Measurements from ENCODE around the gene ASMTL. TPM values are rescaled to one million over a fixed set of nuclear protein-coding genes. Genes with fewer than 3 reads are reported as not detected.

ASMTL gene
- total RNA-seq, 1 donor from 2014 or later: 24.5 TPM

GRCh38 chrX:1488745-1489144, 36.0 kb upstream of the ASMTL start:
- H3K27ac Mint-ChIP-seq: peak overlapping the region; percentile 83
- TF ChIP-seq CTCF (IDR thresholded peaks at IDR 0.05; ENCODE audit: unreplicated experiment): no peak
- peaks cover 1% of the 10 kb centered on the region for H3K36me3 Mint-ChIP-seq (ENCODE audit: insufficient read depth)
- peaks cover 5% of the 10 kb centered on the region for H3K9me3 Mint-ChIP-seq (ENCODE audit: low read depth)
- DNase-seq (ENCODE audit: low spot score, unreplicated experiment): no peak
- H3K4me3 Mint-ChIP-seq (ENCODE audit: low read depth): no peak overlapping the region
- H3K27me3 Mint-ChIP-seq: peaks cover 15% of the 10 kb centered on the region
- H3K4me1 Mint-ChIP-seq (ENCODE audit: low read depth): no peaks in the 10 kb centered on the region

GRCh38 chrX:1488141-1488540, 35.4 kb upstream of the ASMTL start:
- Mint-ChIP-seq H3K4me1 (ENCODE audit: low read depth) (no peaks in the 10 kb centered on the region), H3K27ac (peak overlapping the region; percentile 83), H3K4me3 (ENCODE audit: low read depth) (no peak overlapping the region), H3K36me3 (ENCODE audit: insufficient read depth) (peaks cover 1% of the 10 kb centered on the region), H3K27me3 (peaks cover 11% of the 10 kb centered on the region), H3K9me3 (ENCODE audit: low read depth) (peaks cover 5% of the 10 kb centered on the region)
- no peak for TF ChIP-seq CTCF (IDR thresholded peaks at IDR 0.05; ENCODE audit: unreplicated experiment)
- DNase-seq (ENCODE audit: low spot score, unreplicated experiment): no peak

GRCh38 chrX:1487401-1487800, 34.7 kb upstream of the ASMTL start:
- Mint-ChIP-seq H3K4me1 (ENCODE audit: low read depth) (no peaks in the 10 kb centered on the region), H3K27ac (no peak overlapping the region), H3K27me3 (peaks cover 7% of the 10 kb centered on the region), H3K9me3 (ENCODE audit: low read depth) (peaks cover 5% of the 10 kb centered on the region), H3K4me3 (ENCODE audit: low read depth) (no peak overlapping the region), H3K36me3 (ENCODE audit: insufficient read depth) (peaks cover 1% of the 10 kb centered on the region)
- DNase-seq (ENCODE audit: low spot score, unreplicated experiment): no peak
- TF ChIP-seq CTCF (IDR thresholded peaks at IDR 0.05; ENCODE audit: unreplicated experiment): no peak

- H3K9me3 Mint-ChIP-seq (ENCODE audit: low read depth): peaks cover 5% of the 10 kb centered on the region
- peaks cover 1% of the 10 kb centered on the region for H3K4me1 Mint-ChIP-seq (ENCODE audit: low read depth)
- H3K27ac Mint-ChIP-seq: peak overlapping the region; percentile 11
- peaks cover 11% of the 10 kb centered on the region for H3K27me3 Mint-ChIP-seq
- TF ChIP-seq CTCF (IDR thresholded peaks at IDR 0.05; ENCODE audit: unreplicated experiment): no peak
- no peak overlapping the region for H3K4me3 Mint-ChIP-seq (ENCODE audit: low read depth)
- DNase-seq (ENCODE audit: low spot score, unreplicated experiment): no peak
- H3K36me3 Mint-ChIP-seq (ENCODE audit: insufficient read depth): peaks cover 1% of the 10 kb centered on the region
Observed at GRCh38 chrX:1486749-1487361, 34.1 kb upstream of the ASMTL start.

GRCh38 chrX:1486177-1486576, 33.5 kb upstream of the ASMTL start:
- no peaks in the 10 kb centered on the region for H3K9me3 Mint-ChIP-seq (ENCODE audit: low read depth)
- no peak for DNase-seq (ENCODE audit: low spot score, unreplicated experiment)
- H3K4me3 Mint-ChIP-seq (ENCODE audit: low read depth): no peak overlapping the region
- peaks cover 12% of the 10 kb centered on the region for H3K27me3 Mint-ChIP-seq
- no peak for TF ChIP-seq CTCF (IDR thresholded peaks at IDR 0.05; ENCODE audit: unreplicated experiment)
- no peak overlapping the region for H3K27ac Mint-ChIP-seq
- H3K36me3 Mint-ChIP-seq (ENCODE audit: insufficient read depth): peaks cover 1% of the 10 kb centered on the region
- H3K4me1 Mint-ChIP-seq (ENCODE audit: low read depth): peaks cover 4% of the 10 kb centered on the region
